HCT116 (cell line): Measurements from ENCODE around the gene KRT13. TPM values are rescaled to one million over a fixed set of nuclear protein-coding genes. Genes with fewer than 3 reads are reported as not detected.

Experiments used
- ATAC-seq: fragments of 200-7000 bp; cut with Tn5 transposase; 2 replicates; pipeline ENCODE4 v1.9.1; 2020; ENCODE audit warnings: mild to moderate bottlenecking, moderate library complexity
- BruUV-seq: library from RNA; stranded (reverse); fragments of 400-500 nt; replicated peaks from 2 replicates; lab custom pipeline; 2021; lab: Mats Ljungman, UMichigan
- CTCF ChIA-PET: fragments of 300-600 bp; sonication (Branson Sonifier 250); formaldehyde crosslinking; loops from one replicate; lab custom pipeline; 2021; ENCODE audit warnings: antibody characterized with exemption; lab: Charles Lee
- POLR2A ChIA-PET: fragments of 300-600, 350-600 bp; sonication (Branson Sonifier 250); formaldehyde crosslinking; loops from one replicate; lab custom pipeline; 2021; ENCODE audit warnings: antibody characterized with exemption; lab: Charles Lee
- RAD21 ChIA-PET, 2 experiments: fragments of 300-600 bp; sonication (Branson Sonifier 250); formaldehyde crosslinking; loops; one replicate each; lab custom pipeline; 2023; ENCODE audit warnings: low total read pairs in 2 of 2; ENCODE audit not compliant: uncharacterized antibody in 2 of 2, unreplicated experiment in 2 of 2, low non-redundant PET in 1 of 2; lab: Charles Lee
- DNase-seq: peaks from one replicate; pipeline ENCODE4 v3.0.0-alpha.2; 2010; ENCODE audit warnings: low read depth, low spot score
- H2AFZ ChIP-seq: fragments of 200-600 bp; shearing (Covaris generic), sonication (generic); 2 replicates; pipeline ENCODE4 v1.6.1; 2017; ENCODE audit warnings: low read depth, mixed run types, mixed read lengths, antibody characterized with exemption, low read length; ENCODE audit not compliant: poor library complexity, severe bottlenecking
- H3K27ac ChIP-seq: 2 replicates; pipeline ENCODE4 v1.5.1; 2012; ENCODE audit warnings: low read depth, low read length
- H3K27me3 ChIP-seq: fragments of 200-600 bp; sonication (generic); 2 replicates; pipeline ENCODE4 v1.6.1; 2016; ENCODE audit warnings: mixed run types, low read length, mixed read lengths; ENCODE audit not compliant: insufficient read depth
- H3K36me3 ChIP-seq, 2 experiments: fragments of 200-500 bp in 1 of 2; fragments of 200-600 bp in 1 of 2; sonication (Bioruptor generic) in 1 of 2; sonication (generic) in 1 of 2; 2 replicates each; pipeline versions ENCODE4 v1.5.1 to v1.6.1; 2014 to 2016; ENCODE audit warnings: low read length in 2 of 2, inconsistent platforms in 1 of 2, mixed read lengths in 1 of 2, mixed run types in 1 of 2; ENCODE audit not compliant: insufficient read depth in 2 of 2, control insufficient read depth in 1 of 2
- H3K4me1 ChIP-seq, 2 experiments: fragments of 200-600 bp in 1 of 2; sonication (generic) in 1 of 2; 2 replicates each; pipeline versions ENCODE4 v1.5.1 to v1.6.1; 2012 to 2017; ENCODE audit warnings: low read length in 2 of 2, inconsistent platforms in 1 of 2, mild to moderate bottlenecking in 1 of 2, mixed read lengths in 1 of 2, mixed run types in 1 of 2, moderate library complexity in 1 of 2; ENCODE audit not compliant: insufficient read depth in 2 of 2, control insufficient read depth in 1 of 2
- H3K4me2 ChIP-seq: fragments of 200-600 bp; sonication (generic); 2 replicates; pipeline ENCODE4 v1.6.1; 2017; ENCODE audit warnings: mixed run types, low read length, mixed read lengths
- H3K4me3 ChIP-seq, 2 experiments: fragments of 200-600 bp in 1 of 2; sonication (generic) in 1 of 2; replicated peaks in 1 of 2; 2 replicates each; pipeline ENCODE4 v1.5.1; 2011 to 2016; ENCODE audit warnings: low read length in 2 of 2, control low read depth in 1 of 2, low read depth in 1 of 2, mild to moderate bottlenecking in 1 of 2, mixed read lengths in 1 of 2, mixed run types in 1 of 2
- H3K79me2 ChIP-seq: fragments of 200-600 bp; sonication (generic); 2 replicates; pipeline ENCODE4 v1.6.1; 2017; ENCODE audit warnings: mild to moderate bottlenecking, mixed run types, low read length, moderate library complexity, mixed read lengths; ENCODE audit not compliant: insufficient read depth
- H3K9ac ChIP-seq: fragments of 200-600 bp; sonication (generic); 2 replicates; pipeline ENCODE4 v1.6.1; 2016; ENCODE audit warnings: low read length, mixed read lengths
- H3K9me2 ChIP-seq: fragments of 200-600 bp; sonication (generic), shearing (Covaris generic); 2 replicates; pipeline ENCODE4 v1.6.1; 2017; ENCODE audit warnings: mixed run types, mild to moderate bottlenecking, moderate library complexity; ENCODE audit not compliant: insufficient read depth
- H3K9me3 ChIP-seq, 2 experiments: fragments of 200-500 bp in 1 of 2; fragments of 200-600 bp in 1 of 2; sonication (Bioruptor generic) in 1 of 2; sonication (generic) in 1 of 2; 2 replicates each; pipeline ENCODE4 v1.6.1; 2014 to 2017; ENCODE audit warnings: low read length in 2 of 2, mixed read lengths in 2 of 2, inconsistent platforms in 1 of 2, low read depth in 1 of 2, mild to moderate bottlenecking in 1 of 2, mixed run types in 1 of 2, moderate library complexity in 1 of 2; ENCODE audit not compliant: control insufficient read depth in 1 of 2, insufficient read depth in 1 of 2
- H4K20me1 ChIP-seq: fragments of 200-600 bp; sonication (generic), shearing (Covaris generic); 2 replicates; pipeline ENCODE4 v1.6.1; 2017; ENCODE audit warnings: mixed run types, mild to moderate bottlenecking, moderate library complexity; ENCODE audit not compliant: insufficient read depth
- EZH2 ChIP-seq: fragments of 200-600 bp; sonication (generic); IDR thresholded peaks from 2 replicates; pipeline ENCODE4 v1.6.1; 2017; ENCODE audit warnings: antibody characterized with exemption, mixed run types
- EZH2phosphoT487 ChIP-seq: fragments of 200-600 bp; IDR thresholded peaks from 2 replicates; pipeline ENCODE4 v1.6.1; 2018; ENCODE audit warnings: antibody characterized with exemption, borderline replicate concordance
- FOSL1 ChIP-seq: IDR thresholded peaks from 2 replicates; pipeline ENCODE4 v1.6.1; 2012; ENCODE audit warnings: low read depth
- POLR2A ChIP-seq: IDR thresholded peaks from 2 replicates; pipeline ENCODE4 v1.7.0; 2011; ENCODE audit warnings: borderline replicate concordance; ENCODE audit not compliant: insufficient read depth, insufficient read length; ENCODE audit errors: extremely low read depth
- POLR2AphosphoS5 ChIP-seq: IDR thresholded peaks from 2 replicates; pipeline ENCODE4 v1.6.1; 2011; ENCODE audit warnings: mild to moderate bottlenecking, low read depth, low read length, moderate library complexity
- RAD21 ChIP-seq: IDR thresholded peaks from 2 replicates; pipeline ENCODE4 v1.6.1; 2012; ENCODE audit warnings: low read depth, mild to moderate bottlenecking
- SIN3A ChIP-seq: IDR thresholded peaks from 2 replicates; pipeline ENCODE4 v1.6.1; 2012; ENCODE audit warnings: low read depth
- SRF ChIP-seq: IDR thresholded peaks from 2 replicates; pipeline ENCODE4 v1.6.1; 2012; ENCODE audit warnings: low read depth
- TCF7L2 ChIP-seq: IDR thresholded peaks from 2 replicates; pipeline ENCODE4 v1.7.0; 2011; ENCODE audit warnings: borderline replicate concordance, inconsistent platforms; ENCODE audit not compliant: insufficient read depth, insufficient read length; ENCODE audit errors: extremely low read depth
- YY1 ChIP-seq: IDR thresholded peaks from 2 replicates; pipeline ENCODE4 v1.6.1; 2011; ENCODE audit warnings: low read length, low read depth, moderate library complexity, mild to moderate bottlenecking; ENCODE audit not compliant: insufficient replicate concordance; ENCODE audit errors: extremely low read depth
- ZFX ChIP-seq: fragments of 450-650 bp; IDR thresholded peaks from 2 replicates; pipeline ENCODE4 v1.6.1; 2017
- intact Hi-C: fragments of 100-400 bp; cut with micrococcal nuclease; formaldehyde crosslinking; loops from 2 replicates; pipeline ENCODE4 v1.10.0; 2022
- total RNA-seq: library from RNA; stranded (reverse); gene quantifications from one replicate; pipeline ENCODE4 v1.2.1, GENCODE V29; 2021; ENCODE audit not compliant: unreplicated experiment
- TF ChIP-seq, protein P1 (sequence below): IDR thresholded peaks from 2 replicates; pipeline ENCODE4 v1.6.1; 2011; ENCODE audit warnings: mild to moderate bottlenecking, low read length, moderate library complexity; ENCODE audit not compliant: insufficient replicate concordance; ENCODE audit errors: extremely low read depth

KRT13 gene
- total RNA-seq, 1 experiment from 2014 or later = 3.7 TPM

GRCh38 chr17:41468346-41468745 lies 37.1 kb downstream of the KRT13 start:
- ATAC-seq = no peak
- Histone ChIP-seq H3K27me3 (no peaks in the 10 kb centered on the region), H3K79me2 (no peaks in the 10 kb centered on the region)
- TF ChIP-seq, protein P1, sequence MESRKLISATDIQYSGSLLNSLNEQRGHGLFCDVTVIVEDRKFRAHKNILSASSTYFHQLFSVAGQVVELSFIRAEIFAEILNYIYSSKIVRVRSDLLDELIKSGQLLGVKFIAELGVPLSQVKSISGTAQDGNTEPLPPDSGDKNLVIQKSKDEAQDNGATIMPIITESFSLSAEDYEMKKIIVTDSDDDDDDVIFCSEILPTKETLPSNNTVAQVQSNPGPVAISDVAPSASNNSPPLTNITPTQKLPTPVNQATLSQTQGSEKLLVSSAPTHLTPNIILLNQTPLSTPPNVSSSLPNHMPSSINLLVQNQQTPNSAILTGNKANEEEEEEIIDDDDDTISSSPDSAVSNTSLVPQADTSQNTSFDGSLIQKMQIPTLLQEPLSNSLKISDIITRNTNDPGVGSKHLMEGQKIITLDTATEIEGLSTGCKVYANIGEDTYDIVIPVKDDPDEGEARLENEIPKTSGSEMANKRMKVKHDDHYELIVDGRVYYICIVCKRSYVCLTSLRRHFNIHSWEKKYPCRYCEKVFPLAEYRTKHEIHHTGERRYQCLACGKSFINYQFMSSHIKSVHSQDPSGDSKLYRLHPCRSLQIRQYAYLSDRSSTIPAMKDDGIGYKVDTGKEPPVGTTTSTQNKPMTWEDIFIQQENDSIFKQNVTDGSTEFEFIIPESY = no peak
- TF ChIP-seq EZH2 (no peak), RAD21 (no peak), TCF7L2 (no peak), SRF (no peak), FOSL1 (no peak), POLR2A (no peak), SIN3A (no peak), YY1 (no peak), ZFX (no peak), POLR2AphosphoS5 (no peak), EZH2phosphoT487 (no peak)
- TF ChIP-seq, all 23 proteins: peak for 0
- H3K4me1 ChIP-seq = peaks cover 15 to 26% of the 10 kb centered on the region in 2 experiments
- H3K9me2 ChIP-seq = no peaks in the 10 kb centered on the region
- no peak overlapping the region for H2AFZ ChIP-seq
- no peak overlapping the region for H3K4me2 ChIP-seq
- H3K9ac ChIP-seq = no peak overlapping the region
- intact Hi-C loops = no loop called here
- no peaks in the 10 kb centered on the region for H3K36me3 ChIP-seq
- POLR2A ChIA-PET = no interaction called here
- H3K9me3 ChIP-seq = peaks cover 3 to 7% of the 10 kb centered on the region in 2 experiments; a peak in 1 of 4 replicates
- DNase-seq = no peak
- CTCF ChIA-PET = no interaction called here
- no peak overlapping the region for H3K4me3 ChIP-seq
- no peak overlapping the region for H3K27ac ChIP-seq
- H4K20me1 ChIP-seq = no peaks in the 10 kb centered on the region
- BruUV-seq = no TSS peak
- RAD21 ChIA-PET = no interaction called here
